Gastroesophageal sphincter (tissue), 3 donors: ENCODE data around the gene TMEM91.

Source experiments
- POLR2AphosphoS5 ChIP-seq: sonication (generic); formaldehyde crosslinking; IDR thresholded peaks from one replicate; pipeline ENCODE4 v1.6.1; 2017; ENCODE audit warnings: antibody characterized with exemption
- TF ChIP-seq, protein P1 (sequence below), 4 experiments: fragments of 200-600 bp in 2 of 4; fragments of 450-650 bp in 2 of 4; sonication (generic) in 1 of 4; IDR thresholded peaks; one replicate each; pipeline ENCODE4 v1.5.1; 2017 to 2019; ENCODE audit warnings: antibody characterized with exemption in 4 of 4, mild to moderate bottlenecking in 2 of 4, moderate library complexity in 2 of 4

DNA sequence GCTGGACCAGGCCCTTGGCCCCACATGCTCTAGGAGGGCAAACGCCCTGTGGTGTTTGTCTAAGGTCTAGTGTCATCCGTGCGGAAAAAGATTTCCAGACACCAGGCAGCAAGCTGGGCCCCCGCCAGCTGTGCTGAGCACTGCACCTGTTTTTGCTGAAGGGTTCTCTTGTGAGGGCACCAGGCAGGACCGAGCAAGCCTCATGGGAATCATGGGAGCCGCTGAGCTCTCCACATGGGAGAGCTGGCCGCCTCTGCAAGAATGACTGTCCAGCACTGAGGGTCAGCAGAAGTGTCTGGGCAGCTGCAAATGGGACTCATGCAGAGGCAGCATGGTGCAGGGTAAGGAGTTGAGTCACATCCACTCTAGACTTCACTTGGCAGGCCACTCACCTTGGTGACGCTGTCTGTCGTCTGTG is 38.8 kb downstream of the TMEM91 start:
- TF ChIP-seq POLR2AphosphoS5: no peak
- TF ChIP-seq, protein P1, sequence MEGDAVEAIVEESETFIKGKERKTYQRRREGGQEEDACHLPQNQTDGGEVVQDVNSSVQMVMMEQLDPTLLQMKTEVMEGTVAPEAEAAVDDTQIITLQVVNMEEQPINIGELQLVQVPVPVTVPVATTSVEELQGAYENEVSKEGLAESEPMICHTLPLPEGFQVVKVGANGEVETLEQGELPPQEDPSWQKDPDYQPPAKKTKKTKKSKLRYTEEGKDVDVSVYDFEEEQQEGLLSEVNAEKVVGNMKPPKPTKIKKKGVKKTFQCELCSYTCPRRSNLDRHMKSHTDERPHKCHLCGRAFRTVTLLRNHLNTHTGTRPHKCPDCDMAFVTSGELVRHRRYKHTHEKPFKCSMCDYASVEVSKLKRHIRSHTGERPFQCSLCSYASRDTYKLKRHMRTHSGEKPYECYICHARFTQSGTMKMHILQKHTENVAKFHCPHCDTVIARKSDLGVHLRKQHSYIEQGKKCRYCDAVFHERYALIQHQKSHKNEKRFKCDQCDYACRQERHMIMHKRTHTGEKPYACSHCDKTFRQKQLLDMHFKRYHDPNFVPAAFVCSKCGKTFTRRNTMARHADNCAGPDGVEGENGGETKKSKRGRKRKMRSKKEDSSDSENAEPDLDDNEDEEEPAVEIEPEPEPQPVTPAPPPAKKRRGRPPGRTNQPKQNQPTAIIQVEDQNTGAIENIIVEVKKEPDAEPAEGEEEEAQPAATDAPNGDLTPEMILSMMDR (IDR thresholded peaks at IDR 0.05): no peak
